KBM-7 (cell line): ENCODE results near the gene CD68.
"Not testable (repeated sequence)": the region's sequence is repeated elsewhere in the genome, so short reads cannot be mapped to it uniquely, and the experiment has no call there.

Experiments
- DNase-seq: peaks from one replicate; pipeline ENCODE4 v3.0.0-alpha.2; 2015
- in situ Hi-C: fragments of 300-500 bp; cut with MboI; formaldehyde crosslinking; loops from 2 replicates; pipeline ENCODE4 v1.14.3; 2020; ENCODE audit warnings: low sequenced_read_pairs, low pct_unique_long_range_greater_than_20kb, mixed read lengths

The CD68 gene

GRCh38 chr17:7597561-7597960 is 18.1 kb downstream of the CD68 start:
- DNase-seq, in situ Hi-C loops: not testable (repeated sequence)

- in situ Hi-C loops = no loop called here
- DNase-seq = no peak
Observed at GRCh38 chr17:7606280-7606679, 26.8 kb downstream of the CD68 start.

- in situ Hi-C loops = no loop called here
- no peak for DNase-seq
Observed at GRCh38 chr17:7610641-7611040, 31.2 kb downstream of the CD68 start.

GRCh38 chr17:7611635-7612293 is 32.3 kb downstream of the CD68 start:
- DNase-seq = no peak
- in situ Hi-C loops = no loop called here

- DNase-seq = no peak
- in situ Hi-C loops = no loop called here
Observed at GRCh38 chr17:7612294-7612640, 32.8 kb downstream of the CD68 start.

GRCh38 chr17:7613769-7614424 is 34.5 kb downstream of the CD68 start:
- peak; percentile 35 for DNase-seq
- in situ Hi-C loops = no loop called here

GRCh38 chr17:7614425-7615264 is 35.2 kb downstream of the CD68 start, which contains the start of gene FXR2:
FXR2 (minus strand) TSS chr17:7614897; CDS start chr17:7614532, 365 bp downstream.
- in situ Hi-C loops = no loop called here
- peak; percentile 100 for DNase-seq

GRCh38 chr17:7615265-7615747 is 35.9 kb downstream of the CD68 start:
- no peak for DNase-seq
- in situ Hi-C loops = no loop called here

- in situ Hi-C loops = no loop called here
- DNase-seq = no peak
Observed at GRCh38 chr17:7618608-7619007, 39.2 kb downstream of the CD68 start.

GRCh38 chr17:7620835-7621234 is 41.4 kb downstream of the CD68 start:
- no peak for DNase-seq
- in situ Hi-C loops = no loop called here

GRCh38 chr17:7623661-7624060 is 44.2 kb downstream of the CD68 start:
- in situ Hi-C loops = no loop called here
- no peak for DNase-seq

GRCh38 chr17:7625749-7626148 is 46.3 kb downstream of the CD68 start:
- DNase-seq, in situ Hi-C loops: not testable (repeated sequence)

GRCh38 chr17:7626307-7626706 is 46.9 kb downstream of the CD68 start:
- in situ Hi-C loops = no loop called here
- DNase-seq = no peak

- DNase-seq = no peak
- in situ Hi-C loops = no loop called here
Observed at GRCh38 chr17:7626956-7627249, 47.5 kb downstream of the CD68 start.

- in situ Hi-C loops = no loop called here
- peak; percentile 94 for DNase-seq
Observed at GRCh38 chr17:7627250-7628121, 48.0 kb downstream of the CD68 start, which contains the start of gene SAT2. SAT2 (minus strand) TSS chr17:7627821; CDS start chr17:7627635, 186 bp downstream.

GRCh38 chr17:7629939-7630571 is 50.6 kb downstream of the CD68 start, which contains the start of gene SHBG:
SHBG (plus strand) TSS chr17:7630135; CDS start chr17:7630173, 38 bp downstream.
- no peak for DNase-seq
- in situ Hi-C loops = no loop called here
